ENCODE results near the gene BPI. TPM values are rescaled to one million over a fixed set of nuclear protein-coding genes. Genes with fewer than 3 reads are reported as not detected.
"Not testable (repeated sequence)": the region's sequence is repeated elsewhere in the genome, so short reads cannot be mapped to it uniquely, and the experiment has no call there.

BPI gene
- total RNA-seq, 2 donors from 2014 or later, result not detected

- intact Hi-C loops (cut with DNase I, micrococcal nuclease), result no loop called here
- DNase-seq, result no peak
- no peak for ATAC-seq
These were observed 40.2 kb downstream of the BPI start for GRCh38 chr20:38344107-38344701.

- DNase-seq, result no peak
- no peak for ATAC-seq
- intact Hi-C loops (cut with DNase I, micrococcal nuclease), result no loop called here
These were observed 41.7 kb downstream of the BPI start for GRCh38 chr20:38345643-38346042.

GRCh38 chr20:38346247-38346651 is 42.3 kb downstream of the BPI start, which contains the start of gene LBP:
LBP (plus strand) TSS chr20:38346482; CDS start chr20:38346517, 35 bp downstream.
- ATAC-seq (no peak), DNase-seq (no peak)
- intact Hi-C loops (cut with DNase I, micrococcal nuclease), result no loop called here

- intact Hi-C loops (cut with DNase I, micrococcal nuclease), result no loop called here
- ATAC-seq (no peak), DNase-seq (no peak)
These were observed 42.8 kb downstream of the BPI start for GRCh38 chr20:38346741-38347140.

GRCh38 chr20:38349856-38350255 is 45.9 kb downstream of the BPI start:
- ATAC-seq (no peak), DNase-seq (no peak)
- intact Hi-C loops (cut with DNase I, micrococcal nuclease), result no loop called here

GRCh38 chr20:38350879-38351775 is 47.2 kb downstream of the BPI start:
- DNase-seq (no peak), ATAC-seq (no peak)
- intact Hi-C loops (cut with DNase I, micrococcal nuclease), result no loop called here

- DNase-seq (no peak), ATAC-seq (no peak)
- intact Hi-C loops (cut with DNase I, micrococcal nuclease), result no loop called here
These were observed 49.4 kb downstream of the BPI start for GRCh38 chr20:38353316-38353715.

- intact Hi-C loops (cut with DNase I, micrococcal nuclease), result no loop called here
- no peak for ATAC-seq
- no peak for DNase-seq
These were observed 50.3 kb downstream of the BPI start for GRCh38 chr20:38354227-38354626.

- ATAC-seq (no peak), DNase-seq (no peak)
- intact Hi-C loops (cut with DNase I, micrococcal nuclease), result no loop called here
These were observed 51.4 kb downstream of the BPI start for GRCh38 chr20:38355161-38356012.

GRCh38 chr20:38357653-38358207 is 53.8 kb downstream of the BPI start:
- intact Hi-C loops (cut with DNase I, micrococcal nuclease), result no loop called here
- DNase-seq (no peak), ATAC-seq (no peak)

- ATAC-seq (no peak), DNase-seq (no peak)
- intact Hi-C loops (cut with DNase I, micrococcal nuclease), result no loop called here
These were observed 54.6 kb downstream of the BPI start for GRCh38 chr20:38358556-38358955.

- intact Hi-C loops (cut with DNase I, micrococcal nuclease), result no loop called here
- ATAC-seq (no peak), DNase-seq (no peak)
These were observed 59.2 kb downstream of the BPI start for GRCh38 chr20:38363004-38363747.

GRCh38 chr20:38369389-38369788 is 65.4 kb downstream of the BPI start:
- intact Hi-C loops (cut with DNase I, micrococcal nuclease), result no loop called here
- DNase-seq (no peak), ATAC-seq (peak; percentile 43)

GRCh38 chr20:38372806-38373205 is 68.8 kb downstream of the BPI start:
- ATAC-seq, result no peak
- intact Hi-C loops (cut with DNase I, micrococcal nuclease), result no loop called here
- no peak for DNase-seq

GRCh38 chr20:38373231-38373867 is 69.4 kb downstream of the BPI start:
- DNase-seq (no peak), ATAC-seq (peak; percentile 71)
- intact Hi-C loops (cut with DNase I, micrococcal nuclease), result no loop called here

- DNase-seq (no peak), ATAC-seq (no peak)
- intact Hi-C loops (cut with DNase I, micrococcal nuclease), result no loop called here
These were observed 69.9 kb downstream of the BPI start for GRCh38 chr20:38373898-38374297.

- DNase-seq (no peak), ATAC-seq (no peak)
- intact Hi-C loops (cut with DNase I, micrococcal nuclease), result no loop called here
These were observed 73.2 kb downstream of the BPI start for GRCh38 chr20:38377039-38377685.

- intact Hi-C loops (cut with DNase I, micrococcal nuclease); ATAC-seq; DNase-seq: not testable (repeated sequence)
These were observed 73.9 kb downstream of the BPI start for GRCh38 chr20:38377838-38378237.
